Right hindlimb (tissue), 1 donor: ENCODE results near the gene CETN2.
"Not testable (repeated sequence)": the region's sequence is repeated elsewhere in the genome, so short reads cannot be mapped to it uniquely, and the experiment has no call there.

Experiments used
- DNase-seq: peaks from one replicate; pipeline ENCODE4 v3.0.0-alpha.2; 2018

The CETN2 gene

DNA sequence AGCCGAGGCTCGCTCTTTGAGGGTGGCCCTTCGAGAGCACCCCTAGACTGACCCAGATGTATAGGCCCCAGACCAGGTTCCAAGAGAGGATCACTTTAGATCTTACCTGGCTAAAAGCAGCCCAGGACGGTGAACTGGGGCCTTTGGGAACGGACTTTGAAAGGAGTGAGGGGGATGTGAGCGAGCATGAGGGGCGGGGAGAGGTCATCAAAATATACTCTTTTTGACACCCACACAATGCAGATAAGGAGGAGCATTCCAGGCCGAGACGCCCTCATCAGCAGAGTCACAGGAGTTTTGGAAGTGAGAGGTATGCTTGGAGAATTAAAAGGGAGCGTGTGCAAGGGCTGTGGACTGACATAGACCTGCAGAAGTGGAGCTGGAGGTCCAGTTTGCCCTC, 834 bp upstream of the CETN2 start:
- DNase-seq = no peak

DNA sequence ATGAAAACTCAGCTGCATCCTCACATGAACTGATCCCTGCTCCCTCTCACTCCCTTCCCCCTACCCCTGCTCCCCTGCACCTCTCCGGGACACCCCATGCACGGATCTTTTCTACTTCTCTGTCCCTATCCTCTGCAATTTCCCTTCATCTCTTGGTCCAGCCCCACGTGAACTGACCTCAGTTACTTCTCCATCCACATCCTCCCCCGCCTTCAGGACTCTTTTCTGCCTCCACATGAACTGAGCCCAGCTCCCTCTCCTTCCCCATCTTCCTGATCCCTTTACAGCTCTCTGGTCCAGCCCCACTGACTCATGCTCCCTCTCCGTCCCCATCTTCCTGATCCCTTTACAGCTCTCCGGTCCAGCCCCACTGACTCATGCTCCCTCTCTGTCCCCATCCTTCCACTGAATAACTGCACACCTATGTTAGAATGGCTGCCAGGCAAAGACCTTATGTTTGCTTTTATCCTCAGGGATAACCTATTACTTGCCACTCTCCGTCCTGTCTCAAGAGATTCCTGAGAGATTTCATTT, 5.6 kb downstream of the CETN2 start:
- no peak for DNase-seq

DNA sequence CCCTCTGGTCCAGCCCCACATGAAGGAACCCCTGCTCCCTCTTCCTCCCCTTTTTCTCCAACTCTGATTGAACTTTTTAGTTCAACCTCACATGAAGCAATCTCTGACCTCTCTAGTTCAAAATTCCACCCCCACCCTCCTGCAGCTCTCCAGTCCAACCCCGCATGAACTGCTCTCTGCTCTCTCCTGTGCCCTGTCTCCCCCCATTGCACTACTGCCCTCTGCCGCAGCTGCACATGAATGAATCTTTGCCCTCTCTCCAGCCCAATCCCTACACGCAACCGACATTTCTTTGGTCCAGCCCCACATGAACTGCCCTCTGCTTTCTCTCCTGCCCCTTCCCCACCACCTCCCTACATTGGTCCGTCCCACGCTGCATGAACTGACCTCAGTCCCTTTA, 6.9 kb downstream of the CETN2 start:
- DNase-seq = no peak

DNA sequence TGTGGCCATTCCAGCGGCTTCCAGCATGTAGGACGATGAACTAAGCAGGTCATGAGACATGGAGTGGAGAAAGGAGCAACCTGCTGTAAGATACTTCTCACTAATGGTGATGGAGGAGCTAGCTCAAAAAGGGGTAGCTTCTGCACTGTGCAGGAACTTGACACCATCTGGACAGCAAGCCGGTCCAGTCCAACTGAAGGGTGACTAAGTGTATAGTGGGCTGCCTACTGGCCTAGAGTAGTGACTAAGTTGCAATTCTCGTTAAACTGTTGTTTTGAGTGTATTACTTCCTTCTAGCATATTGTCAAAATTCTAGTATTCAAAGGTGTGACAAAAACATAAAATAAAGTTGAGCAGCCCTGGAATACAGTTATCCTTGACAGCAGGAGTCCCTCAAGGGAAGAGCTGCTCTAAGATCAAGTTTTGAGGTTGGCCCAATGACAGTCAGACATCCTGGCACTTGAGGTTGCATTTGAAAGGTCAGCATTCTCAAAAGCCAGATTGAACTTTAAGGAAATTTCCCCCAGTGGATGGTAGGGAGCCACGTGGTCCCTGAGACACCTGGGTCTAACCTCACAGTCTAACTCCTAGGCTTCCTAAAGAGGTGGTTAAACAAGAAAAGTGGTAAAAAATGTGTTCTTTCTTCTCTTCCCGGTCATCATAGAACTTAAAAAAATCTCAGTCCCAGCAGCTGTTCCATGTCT, 8.0 kb downstream of the CETN2 start:
- DNase-seq = no peak

DNA sequence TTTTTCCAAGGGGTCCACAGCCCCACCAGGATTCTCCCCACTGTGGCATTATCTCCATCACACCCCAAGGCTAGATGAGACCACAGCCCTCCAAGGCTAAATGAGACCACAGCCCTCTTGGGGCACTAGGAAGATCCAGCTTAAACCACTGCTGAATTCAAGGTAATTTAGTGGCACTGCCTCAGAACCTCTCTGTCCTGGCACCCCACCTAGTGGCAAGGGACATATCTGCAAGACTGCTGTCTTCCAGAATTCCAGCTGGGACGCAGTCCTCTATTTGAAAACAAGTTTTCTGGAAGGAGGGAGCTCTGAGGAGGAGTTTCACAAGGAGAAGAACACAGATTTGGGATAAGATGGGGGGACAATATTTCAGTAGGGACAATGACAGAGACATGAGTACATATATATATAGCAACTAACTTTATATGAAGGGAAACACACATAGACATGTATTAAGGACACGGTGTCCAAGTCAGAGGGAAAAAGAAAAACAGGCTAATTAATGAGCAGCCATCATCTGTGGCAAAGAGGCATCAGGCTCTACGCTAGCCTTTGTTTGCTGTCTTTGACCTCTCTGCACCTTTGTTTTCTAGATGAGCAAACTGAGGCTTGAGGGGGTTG, 9.3 kb downstream of the CETN2 start:
- no peak for DNase-seq

DNA sequence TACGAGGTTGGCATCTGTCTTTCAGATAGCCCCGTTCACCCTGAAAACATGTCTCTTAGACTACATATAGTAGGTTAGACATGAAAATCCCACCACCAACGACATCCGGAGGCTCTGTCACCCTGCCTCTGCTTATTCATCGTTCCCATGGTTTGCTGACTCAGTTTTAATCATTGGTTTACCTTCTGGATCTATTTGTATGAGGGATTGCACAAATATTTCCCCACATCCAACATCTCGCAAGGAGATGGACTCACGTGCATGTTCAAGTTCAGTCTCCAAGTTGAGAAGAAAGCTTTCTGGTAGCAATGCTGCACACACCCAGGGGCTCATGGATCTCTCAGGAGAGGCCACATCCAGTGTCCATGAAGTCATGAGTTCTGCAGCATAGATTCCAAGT, 10.8 kb downstream of the CETN2 start:
- no peak for DNase-seq

DNA sequence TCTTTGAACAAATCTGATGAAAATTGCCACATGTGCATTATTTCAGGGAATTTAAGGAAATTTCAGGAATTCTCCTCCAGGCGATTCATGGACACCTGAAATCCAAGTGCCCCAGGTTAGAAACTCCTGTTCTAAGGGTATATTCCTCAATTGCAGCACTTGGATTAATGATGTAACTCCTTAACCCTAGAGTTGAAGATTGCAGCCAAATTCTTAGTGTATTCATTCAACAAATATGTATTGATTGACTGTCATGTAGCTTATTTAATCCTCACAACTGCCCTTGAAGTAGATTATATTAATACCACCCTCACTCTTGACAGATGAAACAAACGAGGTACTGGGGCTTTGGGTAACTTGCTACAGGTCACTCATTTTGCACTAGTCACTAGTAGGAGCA, 11.3 kb downstream of the CETN2 start:
- no peak for DNase-seq

DNA sequence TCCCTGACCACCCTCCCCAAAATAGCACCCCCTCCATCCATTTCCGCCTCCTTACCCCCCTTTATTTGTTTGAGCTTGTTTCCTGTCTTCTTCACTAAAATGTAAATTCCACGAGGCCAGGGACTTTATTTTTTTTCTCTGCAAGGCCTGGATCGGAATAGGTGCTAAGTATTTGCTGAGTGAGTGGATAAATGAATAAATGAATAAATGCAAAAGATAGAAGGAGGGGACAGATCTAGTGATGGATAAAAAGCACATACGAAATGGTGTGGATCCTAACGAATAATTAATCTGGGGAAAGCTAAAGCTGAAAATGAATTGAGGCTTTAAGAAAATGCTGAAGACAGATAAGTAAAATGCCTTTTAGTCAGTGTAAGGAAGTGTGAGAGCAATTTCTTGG, 12.2 kb downstream of the CETN2 start:
- DNase-seq = no peak

DNA sequence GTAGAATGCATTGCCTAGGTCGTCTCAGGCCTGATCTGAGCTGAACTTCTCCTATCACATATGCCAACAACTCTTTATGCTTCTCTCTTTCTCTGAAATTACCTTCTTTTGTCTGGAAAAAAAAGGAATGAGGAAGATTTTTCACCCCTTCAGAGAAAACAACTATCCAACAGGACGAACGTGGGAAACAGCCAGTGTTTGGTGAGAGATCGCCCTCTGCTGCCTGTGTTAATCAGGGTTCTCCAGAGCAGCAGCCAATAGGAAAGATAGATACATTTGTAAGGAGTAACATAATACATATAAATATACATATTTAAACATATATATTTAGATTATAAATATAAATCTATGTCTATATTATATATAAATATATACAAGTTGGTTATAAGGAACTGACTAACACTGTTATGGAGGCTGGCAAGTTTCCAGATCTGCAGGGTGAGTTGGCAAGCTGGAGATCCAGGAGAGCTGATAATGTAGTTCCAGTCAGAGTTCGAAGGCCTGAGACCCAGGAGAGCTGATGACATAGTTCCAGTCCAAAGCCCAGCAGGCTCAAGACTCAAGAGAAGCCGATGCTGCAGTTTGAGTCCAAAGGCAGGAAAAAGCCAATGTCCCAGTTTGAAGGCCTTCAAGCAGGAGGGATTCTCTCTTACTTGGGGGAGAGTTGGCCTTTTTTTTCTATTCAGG, 13.3 kb downstream of the CETN2 start:
- DNase-seq = peak; percentile 26

DNA sequence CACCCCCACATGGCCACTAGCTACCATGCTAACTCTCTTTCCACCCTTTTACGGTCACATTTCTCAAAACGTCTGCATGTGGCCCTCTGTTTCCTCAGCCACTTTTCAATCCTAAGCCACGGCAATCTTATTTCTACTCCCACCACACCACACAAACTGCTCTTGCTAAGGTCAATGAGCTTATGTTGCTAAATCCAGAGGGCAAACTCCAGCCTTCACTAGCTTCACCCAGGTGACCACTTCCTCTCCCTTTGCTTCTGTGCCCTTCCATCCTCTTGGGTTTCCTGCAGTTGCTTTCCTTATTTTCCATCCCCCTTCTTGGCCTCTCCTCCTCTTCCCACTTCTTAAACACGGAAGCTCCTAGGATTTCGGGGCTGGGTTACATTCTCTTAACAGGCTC, 16.5 kb downstream of the CETN2 start:
- DNase-seq = no peak

DNA sequence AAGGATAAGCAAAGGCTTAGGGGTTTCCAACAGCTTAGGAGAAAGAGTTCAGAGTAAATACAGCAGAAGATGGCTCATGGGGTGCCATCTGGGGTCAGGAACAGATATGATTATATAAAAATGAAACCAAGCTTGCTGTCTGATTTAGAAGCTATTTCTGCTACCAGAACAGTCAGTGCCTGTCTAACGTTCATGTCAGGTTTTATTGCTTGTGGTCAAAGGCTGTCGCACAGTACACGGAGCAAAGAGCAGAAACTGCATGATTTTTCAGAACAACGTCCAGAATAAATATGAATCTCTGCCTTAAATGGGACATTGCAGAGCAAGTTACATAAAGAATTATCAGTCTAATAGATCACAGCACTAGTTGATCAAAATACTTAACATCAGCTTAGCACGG, 17.4 kb downstream of the CETN2 start:
- DNase-seq = no peak

DNA sequence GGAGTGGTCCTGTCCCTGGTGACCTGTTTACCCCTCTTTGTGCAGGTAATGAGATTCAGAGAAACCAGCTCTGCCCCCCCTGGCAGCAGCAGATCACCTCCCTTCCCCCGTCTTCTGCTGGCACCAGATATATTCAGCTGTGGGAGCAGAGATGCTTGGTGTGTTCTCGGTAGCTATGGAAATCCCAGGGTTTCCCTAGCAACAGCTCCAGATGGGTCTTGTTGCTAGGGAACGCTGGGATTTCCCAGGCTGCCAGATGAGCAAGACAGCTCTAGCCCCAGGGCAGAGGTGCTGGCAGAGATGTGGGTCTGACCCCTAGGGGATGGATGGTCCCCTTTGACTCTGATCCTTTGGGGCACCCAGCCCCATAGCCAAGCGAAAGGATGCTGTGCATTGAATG, 20.2 kb downstream of the CETN2 start:
- no peak for DNase-seq

DNA sequence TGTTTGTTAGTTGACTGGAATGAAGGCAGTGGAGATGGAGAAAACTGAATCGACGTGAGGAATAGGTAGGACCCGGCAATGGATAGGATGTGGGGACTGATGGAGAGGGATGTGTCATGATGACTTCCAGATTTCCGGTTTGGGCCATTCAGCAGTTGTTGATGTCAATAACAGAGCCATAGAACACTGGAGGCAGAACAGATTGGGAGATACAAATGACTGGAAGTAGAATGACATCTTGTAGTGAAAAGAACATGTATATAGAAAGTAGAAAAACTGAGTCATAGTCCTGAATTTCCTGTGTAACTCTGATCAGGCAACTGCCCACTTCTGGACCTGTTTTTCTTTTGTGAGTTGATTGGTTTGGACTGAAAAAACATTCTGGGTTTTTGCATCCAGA, 24.5 kb downstream of the CETN2 start:
- no peak for DNase-seq

DNA sequence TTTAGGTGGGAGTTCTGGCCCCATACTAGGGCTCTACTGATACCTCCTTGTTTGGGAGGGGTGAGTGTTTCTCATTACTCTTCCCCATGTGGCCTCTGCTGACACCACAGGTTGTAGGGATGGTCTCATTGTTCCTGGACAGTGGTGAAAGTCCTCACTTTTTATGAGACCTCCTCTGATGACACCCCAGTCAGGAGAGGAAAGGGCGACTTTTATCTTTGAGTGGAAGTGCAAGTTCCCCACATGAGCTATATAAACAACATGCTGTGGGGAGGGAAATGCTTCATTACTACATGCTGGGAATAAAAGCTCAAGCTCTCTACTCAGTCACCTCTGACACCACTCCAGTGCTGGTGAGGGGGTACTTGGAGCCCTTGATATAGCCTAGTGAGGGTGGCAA, 31.6 kb downstream of the CETN2 start:
- DNase-seq = no peak

DNA sequence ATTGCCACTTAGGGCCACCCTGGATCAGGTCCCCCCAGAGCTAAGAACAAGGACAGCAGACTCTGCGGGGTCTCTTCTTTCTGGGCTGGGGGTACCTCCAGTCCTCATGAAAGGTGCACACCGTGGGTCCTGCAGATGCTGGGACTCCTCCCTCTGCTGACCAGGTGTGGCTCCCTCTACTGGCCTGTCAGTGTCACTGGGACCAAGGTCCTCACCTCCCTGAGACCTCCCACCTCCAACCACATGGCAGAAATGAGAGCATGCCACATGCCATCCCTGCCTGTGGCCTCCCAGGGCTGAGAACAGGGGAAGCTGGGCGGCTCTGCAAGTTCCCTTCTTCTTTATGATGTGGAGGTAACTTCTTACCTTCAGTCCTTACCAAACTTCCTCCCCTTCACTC, 43.5 kb downstream of the CETN2 start:
- not testable (repeated sequence) for DNase-seq
